Natural killer cell (primary cell): ENCODE data around the gene RUNX2. TPM values are rescaled to one million over a fixed set of nuclear protein-coding genes. Genes with fewer than 3 reads are reported as not detected.

Source experiments
- ATAC-seq, 3 donors: fragments of 150-1000 bp in 2 of 3; fragments of 200-7000 bp in 1 of 3; cut with Tn5 transposase; 1 replicate in 1 of 3; 2 replicates in 2 of 3; pipeline ENCODE4 v1.10.0; 2021; ENCODE audit warnings: mild to moderate bottlenecking in 2 of 3, moderate library complexity in 2 of 3
- DNase-seq, 2 donors: peaks; one replicate each; pipeline versions ENCODE4 v3.0.0 to v3.0.0-alpha.2; 2013 to 2021; ENCODE audit warnings: mixed read lengths in 1 of 2
- H3K27ac ChIP-seq: one replicate; pipeline ENCODE4 v1.5.1; 2013; ENCODE audit warnings: mild to moderate bottlenecking, low read length
- H3K27me3 ChIP-seq: one replicate; pipeline ENCODE4 v1.6.1; 2013; ENCODE audit warnings: low read length; ENCODE audit not compliant: control insufficient read depth, insufficient read depth
- H3K36me3 ChIP-seq: one replicate; pipeline ENCODE4 v1.6.1; 2013; ENCODE audit warnings: low read length; ENCODE audit not compliant: control insufficient read depth, insufficient read depth
- H3K4me1 ChIP-seq: one replicate; pipeline ENCODE4 v1.6.1; 2013; ENCODE audit warnings: low read length; ENCODE audit not compliant: control insufficient read depth, insufficient read depth
- H3K4me3 ChIP-seq: one replicate; pipeline ENCODE4 v1.5.1; 2013; ENCODE audit warnings: low read length
- H3K9me3 ChIP-seq: one replicate; pipeline ENCODE4 v1.6.1; 2013; ENCODE audit warnings: low read length; ENCODE audit not compliant: control insufficient read depth, insufficient read depth
- H3K27ac Mint-ChIP-seq, 2 donors: one replicate each; pipeline ENCODE4 v1.8.0; 2022; ENCODE audit warnings: mild to moderate bottlenecking in 2 of 2, mixed read lengths in 2 of 2, moderate library complexity in 1 of 2
- H3K27me3 Mint-ChIP-seq, 2 donors: one replicate each; pipeline ENCODE4 v1.8.0; 2022; ENCODE audit warnings: low read depth in 2 of 2, mixed read lengths in 2 of 2
- H3K36me3 Mint-ChIP-seq: one replicate; pipeline ENCODE4 v1.8.0; 2022; ENCODE audit warnings: mixed read lengths
- H3K4me1 Mint-ChIP-seq, 2 donors: one replicate each; pipeline ENCODE4 v1.8.0; 2022; ENCODE audit warnings: mixed read lengths in 2 of 2
- H3K4me3 Mint-ChIP-seq: one replicate; pipeline ENCODE4 v1.8.0; 2022; ENCODE audit warnings: mild to moderate bottlenecking, moderate library complexity, mixed read lengths
- H3K9me3 Mint-ChIP-seq, 2 donors: one replicate each; pipeline ENCODE4 v1.8.0; 2022; ENCODE audit warnings: mixed read lengths in 2 of 2
- WGBS: methylation state at CpG from one replicate; pipeline ENCODE4 v1.1.7; 2013; ENCODE audit warnings: missing lambda C conversion rate; ENCODE audit not compliant: insufficient coverage; 5-methylcytosine and 5-hydroxymethylcytosine counted together
- intact Hi-C: fragments of 100-400 bp; cut with micrococcal nuclease; formaldehyde crosslinking; loops from one replicate; pipeline ENCODE4 v1.14.2; 2022
- total RNA-seq, 4 donors: library from RNA; stranded (reverse); fragments of 120-200 nt in 1 of 4; gene quantifications; one replicate each; pipeline versions ENCODE4 v1.2.3 to v1.2.4, GENCODE V29; 2013 to 2022
- TF ChIP-seq, protein P1 (sequence below): fragments of 200-600 bp; IDR thresholded peaks from one replicate; pipeline ENCODE4 v1.8.0; 2022; ENCODE audit warnings: antibody characterized with exemption

RUNX2 gene
- total RNA-seq, 3 donors from 2014 or later (not counting 1 experiment from before 2014, with no cell fraction given): 5.0 to 19.2 (median 7.0) TPM

DNA sequence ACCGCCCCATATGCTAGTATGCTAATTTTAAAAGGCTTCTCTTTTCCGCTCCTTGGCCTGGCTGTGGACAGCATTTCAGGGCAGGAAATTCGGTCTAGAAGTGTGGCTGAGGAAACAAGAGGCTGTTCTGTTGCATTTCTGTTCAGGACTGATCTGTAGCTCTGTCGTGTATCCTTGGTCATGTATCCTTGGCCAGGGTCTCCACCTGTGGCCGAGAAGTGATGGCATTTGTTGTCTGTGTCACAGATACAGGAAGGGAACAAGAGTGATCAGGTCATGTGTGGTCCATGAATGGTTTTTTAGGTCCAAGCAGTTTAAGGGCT, 350.1 kb downstream of the RUNX2 start:
- H3K27ac Mint-ChIP-seq: peak overlapping the region; percentile 84 to 88
- no peak overlapping the region for H3K4me3 ChIP-seq
- no peaks in the 10 kb centered on the region for H3K36me3 Mint-ChIP-seq
- peaks cover 38% of the 10 kb centered on the region for H3K4me1 ChIP-seq
- H3K27me3 ChIP-seq: no peaks in the 10 kb centered on the region
- peak overlapping the region; percentile 17 for H3K4me3 Mint-ChIP-seq
- H3K4me1 Mint-ChIP-seq: peaks cover 32 to 42% of the 10 kb centered on the region in 2 donors
- peak in 1 of 3 donors; percentile 42 for ATAC-seq
- no peaks in the 10 kb centered on the region for H3K36me3 ChIP-seq
- intact Hi-C loops: loop anchor here (5.0 kb wide), 1 partner anchor 256 kb away; no protein-coding TSS in a partner anchor
- peaks cover 3% of the 10 kb centered on the region for H3K9me3 ChIP-seq
- peaks cover 0 to 3% of the 10 kb centered on the region in 2 donors for H3K9me3 Mint-ChIP-seq
- H3K27ac ChIP-seq: no peak overlapping the region
- H3K27me3 Mint-ChIP-seq: no peaks in the 10 kb centered on the region
- TF ChIP-seq, protein P1, sequence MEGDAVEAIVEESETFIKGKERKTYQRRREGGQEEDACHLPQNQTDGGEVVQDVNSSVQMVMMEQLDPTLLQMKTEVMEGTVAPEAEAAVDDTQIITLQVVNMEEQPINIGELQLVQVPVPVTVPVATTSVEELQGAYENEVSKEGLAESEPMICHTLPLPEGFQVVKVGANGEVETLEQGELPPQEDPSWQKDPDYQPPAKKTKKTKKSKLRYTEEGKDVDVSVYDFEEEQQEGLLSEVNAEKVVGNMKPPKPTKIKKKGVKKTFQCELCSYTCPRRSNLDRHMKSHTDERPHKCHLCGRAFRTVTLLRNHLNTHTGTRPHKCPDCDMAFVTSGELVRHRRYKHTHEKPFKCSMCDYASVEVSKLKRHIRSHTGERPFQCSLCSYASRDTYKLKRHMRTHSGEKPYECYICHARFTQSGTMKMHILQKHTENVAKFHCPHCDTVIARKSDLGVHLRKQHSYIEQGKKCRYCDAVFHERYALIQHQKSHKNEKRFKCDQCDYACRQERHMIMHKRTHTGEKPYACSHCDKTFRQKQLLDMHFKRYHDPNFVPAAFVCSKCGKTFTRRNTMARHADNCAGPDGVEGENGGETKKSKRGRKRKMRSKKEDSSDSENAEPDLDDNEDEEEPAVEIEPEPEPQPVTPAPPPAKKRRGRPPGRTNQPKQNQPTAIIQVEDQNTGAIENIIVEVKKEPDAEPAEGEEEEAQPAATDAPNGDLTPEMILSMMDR: no peak
- no peak for DNase-seq
- 42% methylated on average over 4 of the region's 5 CpGs for WGBS

DNA sequence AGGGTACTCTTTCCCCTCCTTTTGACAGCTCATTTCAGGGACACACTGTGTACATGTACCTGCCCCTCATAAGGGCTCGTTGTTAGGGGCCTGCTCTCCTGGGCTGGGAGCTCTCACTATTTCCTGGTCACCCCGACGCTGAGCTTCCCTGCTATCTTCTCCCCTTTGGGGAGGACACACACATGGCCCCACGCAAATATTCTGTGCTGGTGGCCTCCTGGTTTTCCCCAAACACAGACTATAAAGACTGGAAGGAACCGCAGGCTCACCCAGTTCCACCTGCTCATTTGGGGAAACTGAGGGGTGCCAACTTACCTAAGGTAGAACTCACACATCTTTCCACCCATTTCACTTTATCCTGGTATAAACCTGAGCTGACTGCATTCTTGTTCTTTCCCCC, 351.0 kb downstream of the RUNX2 start:
- Histone ChIP-seq H3K9me3 (peaks cover 3% of the 10 kb centered on the region), H3K36me3 (no peaks in the 10 kb centered on the region), H3K4me3 (no peak overlapping the region), H3K4me1 (peaks cover 38% of the 10 kb centered on the region), H3K27me3 (no peaks in the 10 kb centered on the region), H3K27ac (no peak overlapping the region)
- TF ChIP-seq, protein P1: no peak
- peaks cover 0 to 3% of the 10 kb centered on the region in 2 donors for H3K9me3 Mint-ChIP-seq
- H3K27me3 Mint-ChIP-seq: no peaks in the 10 kb centered on the region
- intact Hi-C loops: loop anchor here (5.0 kb wide), 1 partner anchor 257 kb away; no protein-coding TSS in a partner anchor
- no peak for ATAC-seq
- WGBS: 78% methylated on average over 5 of the region's 5 CpGs
- no peak for DNase-seq
- H3K27ac Mint-ChIP-seq: peak overlapping the region in 1 of 2 donors; percentile 51
- no peaks in the 10 kb centered on the region for H3K36me3 Mint-ChIP-seq
- H3K4me1 Mint-ChIP-seq: peaks cover 32 to 42% of the 10 kb centered on the region in 2 donors
- peak overlapping the region; percentile 11 for H3K4me3 Mint-ChIP-seq

GRCh38 chr6:45679631-45680030, 351.5 kb downstream of the RUNX2 start:
- no peaks in the 10 kb centered on the region for H3K36me3 Mint-ChIP-seq
- no peaks in the 10 kb centered on the region for H3K27me3 ChIP-seq
- TF ChIP-seq, protein P1: no peak
- no peak overlapping the region for H3K27ac ChIP-seq
- no peaks in the 10 kb centered on the region for H3K36me3 ChIP-seq
- WGBS: 50% methylated on average over 1 of the region's 2 CpGs
- H3K27ac Mint-ChIP-seq: peak overlapping the region in 1 of 2 donors; percentile 51
- H3K9me3 ChIP-seq: peaks cover 3% of the 10 kb centered on the region
- H3K27me3 Mint-ChIP-seq: no peaks in the 10 kb centered on the region
- H3K4me3 ChIP-seq: no peak overlapping the region
- intact Hi-C loops: loop anchor here (5.0 kb wide), 1 partner anchor 257 kb away; no protein-coding TSS in a partner anchor
- H3K9me3 Mint-ChIP-seq: peaks cover 0 to 3% of the 10 kb centered on the region in 2 donors
- H3K4me1 Mint-ChIP-seq: peaks cover 32 to 42% of the 10 kb centered on the region in 2 donors
- H3K4me1 ChIP-seq: peaks cover 38% of the 10 kb centered on the region
- peak overlapping the region; percentile 1 for H3K4me3 Mint-ChIP-seq
- no peak for DNase-seq
- no peak for ATAC-seq
